HG03439 (cell line): ENCODE results near the gene ZIC1.

Source experiments
- ATAC-seq: cut with Tn5 transposase; IDR thresholded peaks from one replicate; pipeline ENCODE4 v1.9.1; 2021; ENCODE audit warnings: mild to moderate bottlenecking, moderate library complexity; ENCODE audit not compliant: unreplicated experiment

Gene ZIC1

DNA sequence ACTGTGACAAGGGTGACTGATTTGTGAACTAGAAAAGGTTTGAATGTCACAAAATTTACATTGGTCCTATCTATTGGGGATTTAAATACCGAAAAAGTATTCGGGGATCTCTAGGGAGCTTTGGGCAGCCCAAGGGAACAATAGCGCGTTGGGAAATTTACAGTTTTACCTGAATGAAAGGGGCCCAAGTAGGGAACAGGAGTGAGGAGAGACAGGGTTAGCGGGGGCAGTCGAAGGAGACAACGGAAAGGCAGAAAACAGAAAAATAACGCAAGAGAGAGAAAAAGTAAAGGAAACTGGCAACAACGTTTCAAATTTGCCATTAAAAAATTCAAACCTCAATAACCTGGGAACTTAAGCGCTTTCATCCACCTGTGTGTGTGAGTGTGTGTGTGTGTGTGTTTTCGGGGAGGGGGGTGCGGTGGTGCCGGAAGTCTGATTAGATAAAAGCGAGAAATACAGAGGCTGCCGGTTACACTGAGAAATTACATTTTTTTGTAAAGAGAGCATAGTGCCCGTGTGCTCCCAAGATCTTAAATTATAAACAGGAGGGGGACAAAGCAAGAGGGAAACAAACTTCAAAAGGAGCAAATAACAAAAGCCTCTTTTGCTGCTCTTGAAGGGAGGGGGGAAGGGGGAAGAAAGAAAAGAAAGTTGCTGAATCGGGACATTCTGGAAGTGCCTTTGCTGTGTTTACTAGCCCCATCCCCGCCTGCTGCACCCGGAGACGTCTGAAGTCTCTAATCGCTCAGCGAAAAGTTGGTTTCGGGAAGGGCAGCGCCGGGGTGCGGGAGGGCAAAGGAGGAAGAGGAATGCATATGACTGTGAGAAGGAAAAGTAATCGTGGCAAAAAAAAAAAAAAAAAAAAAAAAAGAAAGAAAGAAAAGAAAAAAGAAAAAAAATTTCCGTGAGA, 721 bp upstream of the ZIC1 start:
- no peak for ATAC-seq

GRCh38 chr3:147410116-147410525, 956 bp downstream of the ZIC1 start:
- ATAC-seq = no peak

- no peak for ATAC-seq
Observed at GRCh38 chr3:147410526-147411237, 1.5 kb downstream of the ZIC1 start.

- ATAC-seq = no peak
Observed at GRCh38 chr3:147411238-147411814, 2.2 kb downstream of the ZIC1 start.

- no peak for ATAC-seq
Observed at GRCh38 chr3:147411815-147412241, 2.7 kb downstream of the ZIC1 start.

DNA sequence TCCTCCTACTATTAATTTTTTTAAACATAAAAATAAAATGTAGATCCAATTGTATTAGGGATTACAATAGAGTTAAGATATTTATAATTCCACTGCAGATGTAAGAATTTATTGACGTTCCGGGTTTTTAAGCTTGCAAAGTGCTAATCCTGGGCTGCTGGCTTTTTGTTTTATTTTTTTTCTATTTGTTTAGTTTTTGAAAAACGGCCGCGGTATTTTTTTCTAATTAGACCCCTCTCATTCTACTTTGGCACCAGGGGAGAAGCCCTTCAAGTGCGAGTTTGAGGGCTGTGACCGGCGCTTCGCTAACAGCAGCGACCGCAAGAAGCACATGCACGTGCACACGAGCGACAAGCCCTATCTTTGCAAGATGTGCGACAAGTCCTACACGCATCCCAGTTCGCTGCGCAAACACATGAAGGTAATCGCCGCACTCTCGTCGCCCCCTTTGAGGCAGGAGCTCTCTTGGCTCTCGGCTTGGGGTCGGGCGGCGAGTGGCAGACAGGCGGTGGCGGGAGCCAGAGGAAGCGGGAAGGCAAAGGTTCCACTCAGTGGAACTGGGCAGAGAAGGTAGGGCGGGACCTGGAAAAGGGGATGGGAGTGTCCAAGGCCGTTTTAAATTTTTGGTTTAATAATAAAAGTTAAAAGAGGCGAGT, 3.2 kb downstream of the ZIC1 start:
- no peak for ATAC-seq

DNA sequence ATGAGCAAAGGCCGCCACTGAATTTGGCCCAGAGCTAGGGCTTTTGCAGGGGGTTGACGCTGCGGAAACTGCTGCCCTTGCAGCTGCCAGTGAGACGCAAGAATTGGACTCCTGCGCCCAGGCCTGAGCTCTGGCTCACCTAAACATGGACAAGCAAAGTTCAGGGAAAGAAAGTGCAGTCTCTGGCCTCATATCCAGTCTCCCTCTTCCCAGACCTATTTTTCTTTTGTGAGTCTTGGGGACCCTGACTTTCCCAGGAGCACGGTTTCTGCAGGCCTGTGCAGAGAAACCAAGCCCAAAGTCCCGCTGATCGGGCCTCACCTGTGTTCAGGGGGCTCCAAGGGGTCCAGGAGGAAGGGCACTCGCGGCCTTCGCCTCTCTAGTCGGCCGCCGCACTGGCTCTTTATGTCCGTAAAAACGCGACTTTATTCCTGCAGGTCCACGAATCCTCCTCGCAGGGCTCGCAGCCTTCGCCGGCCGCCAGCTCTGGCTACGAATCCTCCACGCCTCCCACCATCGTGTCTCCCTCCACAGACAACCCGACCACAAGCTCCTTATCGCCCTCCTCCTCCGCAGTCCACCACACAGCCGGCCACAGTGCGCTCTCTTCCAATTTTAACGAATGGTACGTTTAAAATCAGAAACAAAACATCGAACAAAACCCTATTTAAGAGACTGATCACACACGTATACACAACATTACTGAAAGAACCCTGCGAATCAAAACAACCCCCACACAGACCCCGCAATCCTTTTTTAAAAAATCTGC, 3.9 kb downstream of the ZIC1 start:
- no peak for ATAC-seq

- no peak for ATAC-seq
Observed at GRCh38 chr3:147413686-147414389, 4.7 kb downstream of the ZIC1 start.

DNA sequence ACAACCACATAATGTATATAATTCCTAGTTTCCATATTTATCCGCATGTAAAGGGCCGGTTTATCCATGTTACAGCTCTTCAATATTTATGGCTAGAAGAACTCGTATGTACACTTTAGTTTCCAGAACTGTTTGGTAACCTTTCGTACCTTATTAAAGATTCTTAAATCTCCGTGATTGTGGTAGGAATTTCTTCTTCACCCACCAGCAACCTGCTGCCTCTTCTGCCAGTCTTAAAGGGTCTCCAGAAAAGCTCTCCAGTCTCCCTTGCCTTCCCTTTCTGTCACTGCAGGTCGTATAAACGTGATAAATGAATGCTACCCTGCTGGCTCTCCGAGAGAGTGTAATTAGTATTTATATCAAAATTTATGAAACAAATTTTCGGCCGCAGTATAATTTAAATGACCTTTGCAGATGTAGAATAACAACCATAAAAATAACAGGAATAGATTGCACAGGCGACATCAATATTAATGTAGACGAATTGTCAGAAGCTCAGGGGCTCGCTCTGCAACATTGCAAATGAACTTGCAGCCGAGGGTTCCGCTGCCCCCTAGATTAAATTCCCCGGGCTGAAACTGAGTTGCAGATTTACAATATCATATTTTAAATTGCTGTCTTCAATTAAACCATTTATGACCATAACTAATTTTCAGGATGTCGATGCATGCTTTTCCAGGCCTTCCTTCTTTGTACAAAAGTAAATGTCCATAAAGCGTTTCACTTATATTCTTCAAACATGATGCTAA, 5.4 kb downstream of the ZIC1 start:
- no peak for ATAC-seq

GRCh38 chr3:147415286-147415685, 6.1 kb downstream of the ZIC1 start:
- no peak for ATAC-seq

DNA sequence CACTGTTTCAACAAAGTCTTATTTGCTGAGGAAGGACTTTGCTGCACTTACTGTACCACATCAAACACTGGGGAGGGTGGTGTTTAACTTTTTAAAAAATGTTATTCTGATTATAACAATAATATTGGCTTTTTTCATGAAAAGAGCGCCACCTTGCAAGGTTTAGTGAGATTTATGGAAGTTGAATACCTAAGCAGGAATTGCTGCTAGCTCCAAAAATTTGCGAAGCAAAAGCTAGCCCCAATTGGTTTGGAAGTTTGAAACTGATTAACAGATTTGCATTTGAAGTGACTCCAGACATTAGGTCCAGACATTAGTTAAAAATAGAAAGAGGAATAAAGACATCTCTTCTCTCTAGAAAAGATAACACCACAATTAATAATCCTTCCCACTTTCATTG, 6.7 kb downstream of the ZIC1 start:
- ATAC-seq = no peak

GRCh38 chr3:147416931-147417330, 7.8 kb downstream of the ZIC1 start:
- no peak for ATAC-seq

DNA sequence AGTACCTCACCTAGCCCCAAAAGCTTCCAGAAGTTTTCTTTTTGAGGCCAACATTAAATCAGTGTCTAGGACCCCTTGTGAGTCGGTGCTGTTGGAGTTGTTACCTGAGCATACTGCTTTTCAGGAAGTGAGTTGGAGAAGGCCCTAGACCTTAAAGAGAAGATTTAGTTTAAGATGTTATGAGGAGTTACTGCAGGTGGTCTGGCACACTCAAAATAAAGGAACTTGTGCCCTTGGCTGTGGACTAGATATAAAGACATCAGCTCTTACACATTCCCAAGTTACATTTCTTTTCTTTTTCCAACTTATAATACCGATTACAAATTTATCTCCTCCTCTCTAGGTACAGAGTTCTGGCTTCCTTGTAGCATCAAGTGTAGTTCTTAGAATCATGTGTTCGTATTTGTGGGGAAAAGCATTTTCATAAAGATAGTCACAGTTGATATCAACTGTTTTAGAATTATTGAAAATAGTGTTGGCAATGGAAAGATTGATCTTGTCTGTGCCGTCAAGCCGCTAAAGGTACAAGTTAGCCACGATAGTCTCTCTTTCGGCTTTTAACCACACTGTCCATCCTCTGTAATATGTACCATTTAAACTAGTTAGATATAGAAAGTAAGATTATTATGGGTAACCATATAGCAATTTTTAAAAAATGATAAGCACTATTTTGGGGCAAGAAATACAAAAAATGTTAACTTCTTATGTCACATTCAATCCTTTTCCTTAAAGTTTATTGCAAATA, 8.6 kb downstream of the ZIC1 start:
- no peak for ATAC-seq

GRCh38 chr3:147418371-147418781, 9.2 kb downstream of the ZIC1 start:
- no peak for ATAC-seq

DNA sequence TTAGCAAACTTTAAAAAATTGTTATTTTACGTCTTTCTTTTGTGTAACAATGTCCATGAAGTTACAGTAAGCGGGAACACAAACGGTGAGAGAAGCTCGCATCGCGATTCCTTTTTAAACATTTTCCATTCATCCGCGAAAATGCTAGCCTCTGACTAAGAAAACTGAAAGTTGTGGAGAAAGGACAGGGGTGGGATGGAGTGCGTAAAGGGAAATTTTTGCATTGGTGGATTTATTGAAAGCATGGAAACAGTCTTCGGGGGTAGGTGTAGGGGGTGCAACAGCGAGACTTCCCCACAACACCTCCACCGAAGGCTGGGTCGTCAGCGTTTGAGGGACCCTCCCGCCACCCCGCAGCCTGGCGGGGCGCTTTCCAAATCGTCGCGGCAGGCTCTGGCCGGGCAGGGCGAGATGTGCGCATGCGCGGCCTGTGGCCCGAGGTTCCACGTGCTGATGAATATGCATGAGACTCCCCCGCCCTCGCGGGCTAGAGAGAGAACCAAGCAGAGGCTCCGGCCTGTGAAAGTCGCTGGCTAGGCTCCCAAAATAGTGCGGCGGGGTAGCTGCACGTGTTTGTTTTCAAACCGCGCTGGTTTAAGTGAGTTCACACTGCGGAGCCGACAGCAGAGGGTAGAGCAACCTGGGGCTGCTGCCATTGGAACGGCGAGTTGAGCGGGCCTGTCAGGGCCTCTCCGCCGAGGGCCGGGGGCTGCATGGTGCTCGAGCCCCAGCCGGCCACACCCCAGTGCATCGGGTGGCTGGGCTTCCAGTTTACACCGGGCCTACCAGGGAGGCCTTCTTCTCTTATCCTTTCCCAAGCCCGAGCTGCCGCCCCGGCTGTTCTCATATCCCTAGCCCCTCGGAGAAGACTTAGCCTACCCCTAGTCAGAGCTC, 9.9 kb downstream of the ZIC1 start:
- no peak for ATAC-seq

- no peak for ATAC-seq
Observed at GRCh38 chr3:147419781-147420224, 10.6 kb downstream of the ZIC1 start.
